ENCODE data around the gene PLXNA4.

DNA sequence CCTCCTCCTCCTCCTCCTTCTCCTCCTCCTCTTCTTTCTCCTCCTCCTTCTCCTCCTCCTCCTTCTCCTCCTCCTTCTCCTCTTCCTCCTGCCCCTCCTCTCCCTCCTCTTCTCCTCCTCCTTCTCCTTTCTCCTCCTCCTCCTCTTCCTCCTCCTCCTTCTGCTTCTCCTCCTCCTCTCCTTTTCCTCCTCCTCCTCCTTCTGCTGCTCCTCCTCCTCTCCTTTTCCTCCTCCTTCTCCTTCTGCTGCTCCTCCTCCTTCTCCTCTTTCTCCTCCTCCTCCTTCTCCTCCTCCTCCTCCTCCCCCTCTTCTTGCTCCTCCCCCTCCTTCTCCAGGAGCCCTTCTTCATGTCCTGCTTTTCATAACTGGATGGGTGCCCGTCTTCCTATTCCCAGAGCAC lies 12.2 kb downstream of the PLXNA4 start:
- TF ChIP-seq RARB (CRISPR knock-in tag; IDR thresholded peaks at IDR 0.05) (no peak), ZSCAN20 (CRISPR knock-in tag; IDR thresholded peaks at IDR 0.05) (no peak), RAD21 (conservative IDR thresholded peaks at IDR 0.05 in 1 of 2, IDR thresholded peaks at IDR 0.05 in 1 of 2) (no peak), EHF (CRISPR knock-in tag; IDR thresholded peaks at IDR 0.05) (no peak), JUN (IDR thresholded peaks at IDR 0.05) (no peak), RFX5 (IDR thresholded peaks at IDR 0.05) (no peak)
- TF ChIP-seq, protein P1, sequence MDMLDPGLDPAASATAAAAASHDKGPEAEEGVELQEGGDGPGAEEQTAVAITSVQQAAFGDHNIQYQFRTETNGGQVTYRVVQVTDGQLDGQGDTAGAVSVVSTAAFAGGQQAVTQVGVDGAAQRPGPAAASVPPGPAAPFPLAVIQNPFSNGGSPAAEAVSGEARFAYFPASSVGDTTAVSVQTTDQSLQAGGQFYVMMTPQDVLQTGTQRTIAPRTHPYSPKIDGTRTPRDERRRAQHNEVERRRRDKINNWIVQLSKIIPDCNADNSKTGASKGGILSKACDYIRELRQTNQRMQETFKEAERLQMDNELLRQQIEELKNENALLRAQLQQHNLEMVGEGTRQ (IDR thresholded peaks at IDR 0.05) = no peak
- TF ChIP-seq, protein P2, sequence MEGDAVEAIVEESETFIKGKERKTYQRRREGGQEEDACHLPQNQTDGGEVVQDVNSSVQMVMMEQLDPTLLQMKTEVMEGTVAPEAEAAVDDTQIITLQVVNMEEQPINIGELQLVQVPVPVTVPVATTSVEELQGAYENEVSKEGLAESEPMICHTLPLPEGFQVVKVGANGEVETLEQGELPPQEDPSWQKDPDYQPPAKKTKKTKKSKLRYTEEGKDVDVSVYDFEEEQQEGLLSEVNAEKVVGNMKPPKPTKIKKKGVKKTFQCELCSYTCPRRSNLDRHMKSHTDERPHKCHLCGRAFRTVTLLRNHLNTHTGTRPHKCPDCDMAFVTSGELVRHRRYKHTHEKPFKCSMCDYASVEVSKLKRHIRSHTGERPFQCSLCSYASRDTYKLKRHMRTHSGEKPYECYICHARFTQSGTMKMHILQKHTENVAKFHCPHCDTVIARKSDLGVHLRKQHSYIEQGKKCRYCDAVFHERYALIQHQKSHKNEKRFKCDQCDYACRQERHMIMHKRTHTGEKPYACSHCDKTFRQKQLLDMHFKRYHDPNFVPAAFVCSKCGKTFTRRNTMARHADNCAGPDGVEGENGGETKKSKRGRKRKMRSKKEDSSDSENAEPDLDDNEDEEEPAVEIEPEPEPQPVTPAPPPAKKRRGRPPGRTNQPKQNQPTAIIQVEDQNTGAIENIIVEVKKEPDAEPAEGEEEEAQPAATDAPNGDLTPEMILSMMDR (IDR thresholded peaks at IDR 0.05) = no peak
- TF ChIP-seq, protein P3, sequence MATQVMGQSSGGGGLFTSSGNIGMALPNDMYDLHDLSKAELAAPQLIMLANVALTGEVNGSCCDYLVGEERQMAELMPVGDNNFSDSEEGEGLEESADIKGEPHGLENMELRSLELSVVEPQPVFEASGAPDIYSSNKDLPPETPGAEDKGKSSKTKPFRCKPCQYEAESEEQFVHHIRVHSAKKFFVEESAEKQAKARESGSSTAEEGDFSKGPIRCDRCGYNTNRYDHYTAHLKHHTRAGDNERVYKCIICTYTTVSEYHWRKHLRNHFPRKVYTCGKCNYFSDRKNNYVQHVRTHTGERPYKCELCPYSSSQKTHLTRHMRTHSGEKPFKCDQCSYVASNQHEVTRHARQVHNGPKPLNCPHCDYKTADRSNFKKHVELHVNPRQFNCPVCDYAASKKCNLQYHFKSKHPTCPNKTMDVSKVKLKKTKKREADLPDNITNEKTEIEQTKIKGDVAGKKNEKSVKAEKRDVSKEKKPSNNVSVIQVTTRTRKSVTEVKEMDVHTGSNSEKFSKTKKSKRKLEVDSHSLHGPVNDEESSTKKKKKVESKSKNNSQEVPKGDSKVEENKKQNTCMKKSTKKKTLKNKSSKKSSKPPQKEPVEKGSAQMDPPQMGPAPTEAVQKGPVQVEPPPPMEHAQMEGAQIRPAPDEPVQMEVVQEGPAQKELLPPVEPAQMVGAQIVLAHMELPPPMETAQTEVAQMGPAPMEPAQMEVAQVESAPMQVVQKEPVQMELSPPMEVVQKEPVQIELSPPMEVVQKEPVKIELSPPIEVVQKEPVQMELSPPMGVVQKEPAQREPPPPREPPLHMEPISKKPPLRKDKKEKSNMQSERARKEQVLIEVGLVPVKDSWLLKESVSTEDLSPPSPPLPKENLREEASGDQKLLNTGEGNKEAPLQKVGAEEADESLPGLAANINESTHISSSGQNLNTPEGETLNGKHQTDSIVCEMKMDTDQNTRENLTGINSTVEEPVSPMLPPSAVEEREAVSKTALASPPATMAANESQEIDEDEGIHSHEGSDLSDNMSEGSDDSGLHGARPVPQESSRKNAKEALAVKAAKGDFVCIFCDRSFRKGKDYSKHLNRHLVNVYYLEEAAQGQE (IDR thresholded peaks at IDR 0.05) = no peak

Measured in A549 (cell line).